ENCODE measurements around the gene SCEL.
"Not testable (repeated sequence)": the region's sequence is repeated elsewhere in the genome, so short reads cannot be mapped to it uniquely, and the experiment has no call there.

The SCEL gene

DNA sequence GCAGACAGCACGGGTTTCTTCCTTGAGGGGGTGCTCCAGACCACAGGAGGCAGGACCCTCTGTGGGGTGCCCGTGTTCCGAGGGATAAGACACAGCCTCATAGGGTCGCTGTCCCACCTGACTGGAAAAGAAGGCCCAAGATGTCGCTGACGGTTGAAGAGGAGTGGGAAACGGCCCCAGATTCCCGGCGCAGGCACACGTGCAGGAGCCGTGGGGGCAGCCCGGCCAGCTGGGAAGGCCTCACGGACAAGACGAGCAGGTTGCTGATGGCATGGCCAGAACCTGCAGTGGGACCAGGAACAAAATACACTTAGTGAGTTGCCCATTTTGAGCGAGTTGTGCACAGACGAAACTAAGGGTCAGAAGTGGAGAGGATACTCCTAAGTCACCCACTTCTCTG is 126.8 kb downstream of the SCEL start:
- H3K36me3 ChIP-seq (ENCODE audit: control insufficient read depth in 2 of 2, insufficient read depth in 1 of 2, low read length in 2 of 2); H3K27ac ChIP-seq (ENCODE audit: extremely low read depth, low read depth, low read length); POLR2A ChIA-PET; H3K9me3 ChIP-seq (ENCODE audit: control insufficient read depth, insufficient read depth, low read depth, low read length); H3K4me1 ChIP-seq (ENCODE audit: control insufficient read depth, insufficient read depth, low read length); CTCF ChIA-PET; H3K4me3 ChIP-seq (ENCODE audit: low read depth, low read length): not testable (repeated sequence)

- CTCF ChIA-PET; H3K4me3 ChIP-seq (ENCODE audit: low read depth, low read length); POLR2A ChIA-PET; H3K27ac ChIP-seq (ENCODE audit: extremely low read depth, low read depth, low read length); H3K36me3 ChIP-seq (ENCODE audit: control insufficient read depth in 2 of 2, insufficient read depth in 1 of 2, low read length in 2 of 2); H3K9me3 ChIP-seq (ENCODE audit: control insufficient read depth, insufficient read depth, low read depth, low read length); H3K4me1 ChIP-seq (ENCODE audit: control insufficient read depth, insufficient read depth, low read length): not testable (repeated sequence)
Measured at GRCh38 chr13:77662831-77663230, 127.3 kb downstream of the SCEL start.

DNA sequence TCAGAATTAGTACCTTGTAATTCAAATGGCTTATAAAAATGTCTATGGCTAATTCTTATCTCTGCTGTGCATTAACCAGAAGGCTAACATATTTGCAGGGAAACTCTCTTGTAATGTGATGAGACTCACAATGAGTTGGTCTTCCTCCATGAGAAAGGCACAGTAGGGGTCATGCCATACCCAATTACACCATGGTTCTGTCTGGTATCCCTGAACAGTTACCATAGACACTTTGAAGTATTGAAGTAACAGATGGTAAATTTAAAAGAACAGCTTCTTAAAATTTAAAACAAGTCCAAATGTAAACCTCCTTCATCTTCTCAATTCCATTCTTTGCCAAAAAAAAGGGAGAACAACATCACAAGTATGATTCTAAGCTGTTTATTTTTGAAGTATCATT is 139.3 kb downstream of the SCEL start:
- Histone ChIP-seq H3K4me3 (ENCODE audit: low read depth, low read length) (no peak overlapping the region), H3K27ac (ENCODE audit: extremely low read depth, low read depth, low read length) (no peak overlapping the region), H3K4me1 (ENCODE audit: control insufficient read depth, insufficient read depth, low read length) (no peaks in the 10 kb centered on the region), H3K9me3 (ENCODE audit: control insufficient read depth, insufficient read depth, low read depth, low read length) (no peaks in the 10 kb centered on the region), H3K36me3 (ENCODE audit: control insufficient read depth in 2 of 2, insufficient read depth in 1 of 2, low read length in 2 of 2) (no peaks in the 10 kb centered on the region)
- ChIA-PET CTCF (interaction anchor here (0.7 to 0.9 kb wide), 2 partner anchors 82 to 105 kb away, joined by 3 read pairs; no protein-coding TSS in a partner anchor), POLR2A (no interaction called here)
- TF ChIP-seq SALL2 (tag by site-specific recombination; IDR thresholded peaks at IDR 0.05; ENCODE audit: borderline replicate concordance): no peak
- TF ChIP-seq ZNF645 (tag by site-specific recombination; IDR thresholded peaks at IDR 0.05): no peak
- TF ChIP-seq, protein P1, sequence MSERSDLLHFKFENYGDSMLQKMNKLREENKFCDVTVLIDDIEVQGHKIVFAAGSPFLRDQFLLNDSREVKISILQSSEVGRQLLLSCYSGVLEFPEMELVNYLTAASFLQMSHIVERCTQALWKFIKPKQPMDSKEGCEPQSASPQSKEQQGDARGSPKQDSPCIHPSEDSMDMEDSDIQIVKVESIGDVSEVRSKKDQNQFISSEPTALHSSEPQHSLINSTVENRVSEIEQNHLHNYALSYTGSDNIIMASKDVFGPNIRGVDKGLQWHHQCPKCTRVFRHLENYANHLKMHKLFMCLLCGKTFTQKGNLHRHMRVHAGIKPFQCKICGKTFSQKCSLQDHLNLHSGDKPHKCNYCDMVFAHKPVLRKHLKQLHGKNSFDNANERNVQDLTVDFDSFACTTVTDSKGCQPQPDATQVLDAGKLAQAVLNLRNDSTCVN (tag by site-specific recombination; optimal IDR thresholded peaks at IDR 0.05): no peak
- no peak for TF ChIP-seq ZNF16 (tag by site-specific recombination; IDR thresholded peaks at IDR 0.05; ENCODE audit: low read depth)
- TF ChIP-seq KLF16 (tag by site-specific recombination; IDR thresholded peaks at IDR 0.05): no peak
- no peak for TF ChIP-seq YY2 (tag by site-specific recombination; IDR thresholded peaks at IDR 0.05)
- no peak for TF ChIP-seq ZNF112 (tag by site-specific recombination; IDR thresholded peaks at IDR 0.05)
- no peak for TF ChIP-seq WT1 (tag by site-specific recombination; IDR thresholded peaks at IDR 0.05)
- no peak for TF ChIP-seq ZBTB7A (tag by site-specific recombination; IDR thresholded peaks at IDR 0.05; ENCODE audit: low read depth)
- no peak for TF ChIP-seq ZSCAN23 (tag by site-specific recombination; IDR thresholded peaks at IDR 0.05)
- TF ChIP-seq ZSCAN18 (tag by site-specific recombination; IDR thresholded peaks at IDR 0.05): no peak
- no peak for TF ChIP-seq BCL11B (tag by site-specific recombination; IDR thresholded peaks at IDR 0.05; ENCODE audit: low read depth)
- no peak for TF ChIP-seq ZNF510 (tag by site-specific recombination; IDR thresholded peaks at IDR 0.05; ENCODE audit: insufficient replicate concordance)
- no peak for TF ChIP-seq ZNF561 (tag by site-specific recombination; IDR thresholded peaks at IDR 0.05; ENCODE audit: borderline replicate concordance)
- TF ChIP-seq ZNF24 (tag by site-specific recombination; IDR thresholded peaks at IDR 0.05): no peak
- TF ChIP-seq, protein P2, sequence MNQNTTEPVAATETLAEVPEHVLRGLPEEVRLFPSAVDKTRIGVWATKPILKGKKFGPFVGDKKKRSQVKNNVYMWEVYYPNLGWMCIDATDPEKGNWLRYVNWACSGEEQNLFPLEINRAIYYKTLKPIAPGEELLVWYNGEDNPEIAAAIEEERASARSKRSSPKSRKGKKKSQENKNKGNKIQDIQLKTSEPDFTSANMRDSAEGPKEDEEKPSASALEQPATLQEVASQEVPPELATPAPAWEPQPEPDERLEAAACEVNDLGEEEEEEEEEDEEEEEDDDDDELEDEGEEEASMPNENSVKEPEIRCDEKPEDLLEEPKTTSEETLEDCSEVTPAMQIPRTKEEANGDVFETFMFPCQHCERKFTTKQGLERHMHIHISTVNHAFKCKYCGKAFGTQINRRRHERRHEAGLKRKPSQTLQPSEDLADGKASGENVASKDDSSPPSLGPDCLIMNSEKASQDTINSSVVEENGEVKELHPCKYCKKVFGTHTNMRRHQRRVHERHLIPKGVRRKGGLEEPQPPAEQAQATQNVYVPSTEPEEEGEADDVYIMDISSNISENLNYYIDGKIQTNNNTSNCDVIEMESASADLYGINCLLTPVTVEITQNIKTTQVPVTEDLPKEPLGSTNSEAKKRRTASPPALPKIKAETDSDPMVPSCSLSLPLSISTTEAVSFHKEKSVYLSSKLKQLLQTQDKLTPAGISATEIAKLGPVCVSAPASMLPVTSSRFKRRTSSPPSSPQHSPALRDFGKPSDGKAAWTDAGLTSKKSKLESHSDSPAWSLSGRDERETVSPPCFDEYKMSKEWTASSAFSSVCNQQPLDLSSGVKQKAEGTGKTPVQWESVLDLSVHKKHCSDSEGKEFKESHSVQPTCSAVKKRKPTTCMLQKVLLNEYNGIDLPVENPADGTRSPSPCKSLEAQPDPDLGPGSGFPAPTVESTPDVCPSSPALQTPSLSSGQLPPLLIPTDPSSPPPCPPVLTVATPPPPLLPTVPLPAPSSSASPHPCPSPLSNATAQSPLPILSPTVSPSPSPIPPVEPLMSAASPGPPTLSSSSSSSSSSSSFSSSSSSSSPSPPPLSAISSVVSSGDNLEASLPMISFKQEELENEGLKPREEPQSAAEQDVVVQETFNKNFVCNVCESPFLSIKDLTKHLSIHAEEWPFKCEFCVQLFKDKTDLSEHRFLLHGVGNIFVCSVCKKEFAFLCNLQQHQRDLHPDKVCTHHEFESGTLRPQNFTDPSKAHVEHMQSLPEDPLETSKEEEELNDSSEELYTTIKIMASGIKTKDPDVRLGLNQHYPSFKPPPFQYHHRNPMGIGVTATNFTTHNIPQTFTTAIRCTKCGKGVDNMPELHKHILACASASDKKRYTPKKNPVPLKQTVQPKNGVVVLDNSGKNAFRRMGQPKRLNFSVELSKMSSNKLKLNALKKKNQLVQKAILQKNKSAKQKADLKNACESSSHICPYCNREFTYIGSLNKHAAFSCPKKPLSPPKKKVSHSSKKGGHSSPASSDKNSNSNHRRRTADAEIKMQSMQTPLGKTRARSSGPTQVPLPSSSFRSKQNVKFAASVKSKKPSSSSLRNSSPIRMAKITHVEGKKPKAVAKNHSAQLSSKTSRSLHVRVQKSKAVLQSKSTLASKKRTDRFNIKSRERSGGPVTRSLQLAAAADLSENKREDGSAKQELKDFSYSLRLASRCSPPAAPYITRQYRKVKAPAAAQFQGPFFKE (tag by site-specific recombination; IDR thresholded peaks at IDR 0.05; ENCODE audit: borderline replicate concordance): no peak
- TF ChIP-seq ZFP69B (tag by site-specific recombination; IDR thresholded peaks at IDR 0.05): no peak
